AG09309 (cell line): Measurements from ENCODE around the gene SLX4IP.

Experiments
- DNase-seq: peaks from one replicate; pipeline ENCODE4 v3.0.0-alpha.2; 2010; ENCODE audit warnings: low read depth
- H3K4me3 ChIP-seq: 2 replicates; pipeline ENCODE4 v1.5.1; 2011; ENCODE audit warnings: mild to moderate bottlenecking, low read depth, low read length, moderate library complexity; ENCODE audit not compliant: control insufficient read depth
- TF ChIP-seq, protein P1 (sequence below): IDR thresholded peaks from 2 replicates; pipeline ENCODE4 v1.5.1; 2011; ENCODE audit warnings: mild to moderate bottlenecking, low read depth, low read length, inconsistent platforms; ENCODE audit not compliant: insufficient read depth, control insufficient read depth; ENCODE audit errors: missing control alignments

Gene SLX4IP

DNA sequence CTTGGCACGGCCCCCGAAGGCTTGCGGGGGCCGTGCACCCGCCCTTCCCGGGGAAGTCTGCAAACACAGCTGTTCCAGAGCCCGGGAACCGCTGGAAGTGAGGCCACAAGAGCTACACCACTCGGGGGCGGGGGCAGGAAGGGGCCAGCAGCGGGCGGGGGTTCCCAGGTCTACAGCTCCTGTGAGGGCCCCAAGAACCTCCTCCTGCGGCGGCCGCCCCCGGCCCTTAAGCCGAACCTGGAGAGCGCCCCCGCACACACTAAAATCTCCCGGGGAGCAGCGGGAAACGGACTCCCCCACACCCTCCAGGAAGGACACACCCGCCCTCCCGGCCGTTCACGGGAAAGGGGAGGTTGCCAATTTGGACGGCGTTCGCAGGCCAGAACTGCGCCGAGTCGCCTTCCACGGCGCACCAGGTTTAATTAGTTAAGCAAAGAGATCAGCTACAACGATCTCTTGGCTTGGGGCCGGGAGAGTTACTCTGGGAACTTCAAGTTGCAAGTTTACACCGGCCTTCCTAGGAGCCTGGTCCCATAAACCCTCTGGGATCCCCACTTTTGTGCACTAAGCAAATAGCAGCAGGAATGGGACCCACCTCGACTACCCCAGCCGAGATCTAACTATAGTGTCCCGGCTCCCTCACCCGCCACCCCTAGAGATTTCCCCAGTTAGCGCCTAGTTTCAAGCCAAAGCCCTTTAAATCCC lies 237.0 kb downstream of the SLX4IP start:
- DNase-seq, result no peak
- H3K4me3 ChIP-seq, result peak overlapping the region; percentile 79
- TF ChIP-seq, protein P1, sequence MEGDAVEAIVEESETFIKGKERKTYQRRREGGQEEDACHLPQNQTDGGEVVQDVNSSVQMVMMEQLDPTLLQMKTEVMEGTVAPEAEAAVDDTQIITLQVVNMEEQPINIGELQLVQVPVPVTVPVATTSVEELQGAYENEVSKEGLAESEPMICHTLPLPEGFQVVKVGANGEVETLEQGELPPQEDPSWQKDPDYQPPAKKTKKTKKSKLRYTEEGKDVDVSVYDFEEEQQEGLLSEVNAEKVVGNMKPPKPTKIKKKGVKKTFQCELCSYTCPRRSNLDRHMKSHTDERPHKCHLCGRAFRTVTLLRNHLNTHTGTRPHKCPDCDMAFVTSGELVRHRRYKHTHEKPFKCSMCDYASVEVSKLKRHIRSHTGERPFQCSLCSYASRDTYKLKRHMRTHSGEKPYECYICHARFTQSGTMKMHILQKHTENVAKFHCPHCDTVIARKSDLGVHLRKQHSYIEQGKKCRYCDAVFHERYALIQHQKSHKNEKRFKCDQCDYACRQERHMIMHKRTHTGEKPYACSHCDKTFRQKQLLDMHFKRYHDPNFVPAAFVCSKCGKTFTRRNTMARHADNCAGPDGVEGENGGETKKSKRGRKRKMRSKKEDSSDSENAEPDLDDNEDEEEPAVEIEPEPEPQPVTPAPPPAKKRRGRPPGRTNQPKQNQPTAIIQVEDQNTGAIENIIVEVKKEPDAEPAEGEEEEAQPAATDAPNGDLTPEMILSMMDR, result no peak

DNA sequence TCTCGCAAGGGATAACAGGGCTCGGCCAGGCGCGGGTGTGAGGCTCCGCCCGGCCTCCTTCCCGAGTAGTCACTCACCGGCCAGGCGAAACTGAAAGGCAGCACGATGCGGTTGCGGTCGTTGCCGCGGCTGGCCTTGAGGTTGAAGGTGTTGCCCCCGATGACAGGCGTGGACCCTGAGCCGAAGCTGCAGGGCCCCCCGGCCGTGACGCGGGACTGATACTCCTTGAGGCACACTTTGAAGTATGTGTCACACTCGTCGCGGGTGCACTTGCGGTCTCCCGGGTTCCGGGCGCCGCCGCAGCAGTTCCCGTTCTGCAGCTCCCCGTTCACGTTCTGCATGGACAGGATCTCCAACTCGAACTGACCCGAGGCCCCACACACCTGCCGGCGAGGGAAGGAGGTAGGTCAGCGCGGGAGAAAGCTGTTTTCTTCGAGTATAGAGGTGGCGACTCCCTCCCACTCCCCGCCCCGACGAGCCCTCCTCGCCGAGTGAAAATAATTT lies 237.6 kb downstream of the SLX4IP start:
- TF ChIP-seq, protein P1, result no peak
- H3K4me3 ChIP-seq, result peak overlapping the region; percentile 79
- no peak for DNase-seq

DNA sequence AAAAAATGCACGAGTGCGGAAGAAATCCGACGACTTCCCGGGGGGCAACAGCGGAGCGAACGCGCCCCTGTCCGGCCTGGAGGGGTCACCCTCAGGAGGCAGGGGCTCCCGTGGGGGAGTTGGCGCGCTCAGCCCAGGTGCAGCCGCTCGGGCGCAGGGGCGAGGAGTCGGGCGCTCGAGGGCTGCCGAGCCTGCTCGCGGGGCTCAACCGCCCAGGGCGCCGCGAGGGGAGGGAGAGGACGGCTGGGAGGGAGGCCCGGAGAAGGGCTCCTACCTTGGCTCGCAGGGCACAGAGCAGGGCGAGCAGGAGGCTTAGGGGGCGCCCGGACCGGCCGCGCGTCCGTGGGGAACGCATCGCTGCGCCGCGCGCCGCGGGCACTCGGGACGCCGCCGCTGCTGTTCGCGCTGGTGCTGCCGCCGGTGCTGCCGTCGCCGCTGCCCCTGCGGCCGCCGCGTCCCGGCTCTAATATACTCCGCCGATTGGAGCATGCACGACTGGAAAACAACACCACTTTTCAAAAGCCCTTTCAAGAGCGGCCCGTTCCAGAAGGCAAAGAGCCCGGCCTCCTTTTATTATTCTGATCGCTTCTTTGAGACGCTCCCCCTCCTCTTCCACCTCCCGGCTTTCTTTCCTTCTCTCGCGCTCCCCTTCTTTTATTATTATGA lies 238.2 kb downstream of the SLX4IP start:
- TF ChIP-seq, protein P1, result no peak
- DNase-seq, result no peak
- H3K4me3 ChIP-seq, result peak overlapping the region; percentile 79

DNA sequence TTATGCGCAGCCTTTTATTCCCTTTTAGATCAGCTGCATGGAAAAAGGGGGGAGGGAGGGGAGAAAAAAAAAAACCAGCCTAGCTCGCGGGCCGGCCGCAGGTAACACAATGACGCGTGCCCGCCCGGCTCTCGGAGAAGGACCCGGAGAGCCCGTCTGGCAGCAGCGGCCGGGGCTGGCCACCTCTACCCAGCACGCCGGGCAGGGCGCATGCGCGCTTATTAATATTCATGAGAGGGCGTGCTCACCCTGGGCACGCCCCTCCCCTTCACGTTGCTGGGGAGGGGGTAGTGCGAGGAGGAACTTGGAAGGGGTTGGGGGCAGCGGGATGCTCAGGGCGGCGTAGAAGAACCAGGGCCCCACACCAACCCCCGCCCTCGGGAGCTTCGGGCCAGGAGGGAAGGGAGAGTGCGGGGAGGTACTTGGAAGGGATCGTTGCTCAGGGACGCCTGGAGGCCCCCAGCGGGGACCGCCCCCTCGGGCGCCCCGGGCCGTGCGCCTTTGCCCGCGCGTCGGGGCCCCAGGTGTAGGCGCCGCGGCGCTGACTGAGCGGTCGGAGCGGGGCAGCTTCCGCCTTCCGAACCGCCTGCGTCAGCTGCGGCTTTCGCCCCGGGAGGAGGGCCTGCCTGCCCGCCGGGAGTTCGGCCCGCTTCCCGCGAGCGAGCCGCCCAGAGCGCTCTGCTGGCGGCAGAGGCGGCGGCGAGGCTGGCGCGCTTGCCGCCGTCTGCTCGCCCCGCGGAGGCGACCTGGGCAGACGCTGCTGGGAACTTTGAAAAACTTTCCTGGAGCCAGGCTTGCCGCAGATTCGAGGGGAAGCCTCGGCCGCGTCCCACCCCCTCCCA lies 239.0 kb downstream of the SLX4IP start, which contains the start of gene JAG1:
JAG1 (minus strand) TSS at position 158 of the 842 bp plus-strand sequence. CDS start 469 bp downstream, outside the sequence.
- H3K4me3 ChIP-seq, result peak within 1 kb of the TSS; percentile 79
- TF ChIP-seq, protein P1, result no peak
- DNase-seq, result peak; percentile 79

DNA sequence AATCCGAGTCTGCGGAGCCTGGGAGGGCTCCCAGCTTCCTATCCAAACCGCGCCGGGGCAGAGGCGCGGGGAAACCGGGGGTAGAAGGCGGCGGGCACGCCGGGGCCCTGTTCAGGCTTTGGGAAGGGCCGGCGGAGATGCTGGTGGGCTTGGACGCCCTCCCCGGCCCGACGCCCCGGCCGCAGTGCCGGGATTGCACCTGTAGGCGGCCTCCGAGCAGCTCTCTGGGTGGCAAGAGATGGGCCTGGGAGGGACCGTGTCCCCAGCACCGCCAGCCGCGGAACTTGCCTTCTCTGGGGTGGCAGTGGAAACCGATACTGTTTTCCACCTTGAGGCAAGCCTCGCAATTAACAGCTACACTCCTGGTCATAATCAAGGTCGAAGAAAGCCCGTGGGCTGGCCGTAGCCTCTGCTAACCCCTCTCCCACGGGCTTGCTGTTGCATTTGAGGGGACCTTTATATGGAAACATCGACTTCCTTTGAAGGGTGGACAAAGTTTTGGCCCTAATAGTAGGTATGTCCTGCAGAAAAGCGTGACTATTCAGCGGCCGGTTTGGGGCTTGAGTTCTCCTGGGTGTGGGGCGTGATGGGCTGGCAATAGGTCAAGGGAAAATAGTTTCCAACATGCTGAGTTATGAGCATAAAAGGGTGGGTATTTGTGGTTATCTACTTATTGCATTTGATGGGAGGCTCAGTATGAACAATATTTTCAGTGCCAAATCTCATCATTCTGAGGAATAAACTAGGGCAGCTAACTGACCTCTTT lies 239.8 kb downstream of the SLX4IP start:
- H3K4me3 ChIP-seq, result peak overlapping the region; percentile 79
- no peak for DNase-seq
- TF ChIP-seq, protein P1, result peak; percentile 87

DNA sequence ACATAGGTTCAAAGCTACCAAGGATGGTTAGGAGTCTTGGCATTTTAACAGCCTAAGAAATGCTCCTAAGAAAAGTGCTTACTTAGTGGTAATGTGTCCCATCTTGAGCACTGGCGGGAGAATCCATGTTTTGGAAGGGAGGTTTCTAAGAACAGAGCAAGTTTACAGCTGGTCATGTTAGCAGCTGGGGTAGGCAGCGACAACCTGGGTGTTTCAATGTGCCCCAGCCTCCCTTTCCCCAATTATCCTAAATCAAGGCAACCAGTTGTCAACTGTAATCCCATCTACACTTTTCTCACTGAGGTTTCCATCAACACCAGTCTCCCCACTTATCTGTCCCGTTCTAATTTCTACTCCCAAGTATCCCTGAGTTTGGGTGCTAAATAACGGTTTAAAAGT lies 240.3 kb downstream of the SLX4IP start:
- DNase-seq, result no peak
- H3K4me3 ChIP-seq, result no peak overlapping the region
- TF ChIP-seq, protein P1, result no peak
